Tongue (tissue), 2 donors: ENCODE measurements around the gene CA10. TPM values are rescaled to one million over a fixed set of nuclear protein-coding genes. Genes with fewer than 3 reads are reported as not detected.

Experiments used
- DNase-seq: peaks from one replicate; pipeline ENCODE4 v3.0.0-alpha.2; 2015
- total RNA-seq: library from RNA; depleted of rRNA; stranded (reverse); fragments of >200 nt; gene quantifications from one replicate; pipeline ENCODE4 v1.2.3, GENCODE V29; 2014

Gene CA10
- 1.2 TPM for total RNA-seq

- peak; percentile 40 for DNase-seq
These were observed at the start of gene CA10 for GRCh38 chr17:52158450-52159042. Gene CA10 (minus strand): TSS chr17:52158714.

GRCh38 chr17:52207796-52208195 is 49.3 kb upstream of the CA10 start:
- DNase-seq = peak; percentile 3

GRCh38 chr17:52202520-52203080 is 44.1 kb upstream of the CA10 start:
- no peak for DNase-seq

GRCh38 chr17:52201767-52202519 is 43.4 kb upstream of the CA10 start:
- peak; percentile 23 for DNase-seq

- DNase-seq = peak; percentile 9
These were observed 33.0 kb upstream of the CA10 start for GRCh38 chr17:52191491-52191890.

GRCh38 chr17:52181782-52182181 is 23.3 kb upstream of the CA10 start:
- no peak for DNase-seq

- DNase-seq = no peak
These were observed 19.5 kb upstream of the CA10 start for GRCh38 chr17:52178012-52178411.

GRCh38 chr17:52170963-52171572 is 12.6 kb upstream of the CA10 start:
- peak; percentile 55 for DNase-seq

- no peak for DNase-seq
These were observed 1.6 kb upstream of the CA10 start for GRCh38 chr17:52160136-52160567.

GRCh38 chr17:52159246-52160135 is 977 bp upstream of the CA10 start:
- no peak for DNase-seq

- DNase-seq = no peak
These were observed 688 bp downstream of the CA10 start for GRCh38 chr17:52157603-52158449.

- DNase-seq = no peak
These were observed 1.6 kb downstream of the CA10 start for GRCh38 chr17:52156576-52157570.

- DNase-seq = no peak
These were observed 3.2 kb downstream of the CA10 start for GRCh38 chr17:52155301-52155700.

GRCh38 chr17:52154466-52154865 is 4.0 kb downstream of the CA10 start:
- no peak for DNase-seq

- DNase-seq = no peak
These were observed 7.6 kb downstream of the CA10 start for GRCh38 chr17:52150935-52151334.

- DNase-seq = no peak
These were observed 8.9 kb downstream of the CA10 start for GRCh38 chr17:52149626-52150025.

GRCh38 chr17:52148969-52149351 is 9.6 kb downstream of the CA10 start:
- no peak for DNase-seq

- no peak for DNase-seq
These were observed 10.1 kb downstream of the CA10 start for GRCh38 chr17:52148288-52148968.

- peak; percentile 20 for DNase-seq
These were observed 10.6 kb downstream of the CA10 start for GRCh38 chr17:52147872-52148271.
